DMS 273 treated with DMSO at 0.1 percent for 48 hours (cell line): ENCODE measurements around the gene CAVIN2.
"Not testable (repeated sequence)": the region's sequence is repeated elsewhere in the genome, so short reads cannot be mapped to it uniquely, and the experiment has no call there.

Experiments
- DNase-seq: peaks from one replicate; lab custom pipeline; 2025; lab: John Stamatoyannopoulos, UW

The CAVIN2 gene

DNA sequence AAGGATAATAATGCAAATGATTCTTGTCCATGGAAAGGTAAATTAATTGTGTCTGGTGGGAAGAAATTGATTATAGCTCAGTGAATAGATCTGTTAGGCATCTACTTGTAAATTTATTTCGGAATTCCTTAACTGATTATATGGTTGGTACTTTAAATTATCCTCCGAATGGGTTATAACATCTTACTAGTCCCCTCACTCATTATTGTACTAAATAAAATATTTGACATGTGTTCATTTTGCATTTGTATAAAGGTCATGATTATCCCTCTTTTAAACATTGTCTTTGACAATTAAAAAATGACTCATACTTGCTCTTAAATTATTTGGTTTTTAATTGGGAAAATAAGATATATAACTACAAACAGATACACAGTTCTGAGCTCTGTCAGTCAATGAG is 47.4 kb downstream of the CAVIN2 start:
- DNase-seq, result no peak

DNA sequence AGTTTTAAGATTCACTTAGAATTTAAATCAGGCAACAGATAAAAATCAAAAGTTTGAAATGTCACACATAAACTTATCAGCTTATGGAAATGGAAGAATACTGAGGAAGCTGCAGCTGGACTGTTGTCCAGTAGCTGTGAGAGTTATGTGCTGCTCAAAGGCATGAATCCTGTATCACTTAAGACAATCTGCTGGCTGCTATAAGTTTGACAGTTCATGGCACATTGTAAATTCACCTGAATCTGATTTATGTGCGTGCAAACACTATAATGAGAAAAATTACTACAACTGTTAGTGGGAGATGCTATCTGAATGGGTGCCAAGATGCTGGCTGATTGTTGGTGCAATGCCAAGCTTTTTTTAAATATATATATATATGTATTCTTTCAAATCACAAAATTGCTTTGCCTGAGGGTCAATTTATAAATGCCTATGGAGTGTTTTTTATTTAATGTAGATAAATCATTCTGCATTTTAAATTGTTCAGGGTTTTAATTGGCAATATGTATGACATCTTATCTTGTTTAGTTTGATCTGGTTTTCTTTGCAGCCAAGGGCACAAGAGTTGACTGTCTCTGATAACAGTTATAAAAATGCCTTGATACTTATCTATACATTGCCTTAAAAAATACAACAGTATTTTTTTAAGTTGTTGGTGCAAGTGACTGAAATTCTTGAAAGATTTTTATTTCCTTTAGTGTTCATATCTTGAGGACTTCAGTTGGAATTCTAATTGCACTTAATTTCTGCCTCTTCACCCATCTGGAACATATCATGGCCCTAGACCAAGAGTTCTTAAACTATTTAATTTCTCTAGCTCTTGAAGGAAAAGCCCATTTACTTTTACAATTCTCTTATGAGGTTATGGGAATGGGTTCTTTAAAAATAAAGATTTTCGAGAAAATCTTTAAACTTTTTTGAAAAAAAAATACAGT is 48.7 kb downstream of the CAVIN2 start:
- DNase-seq, result no peak

DNA sequence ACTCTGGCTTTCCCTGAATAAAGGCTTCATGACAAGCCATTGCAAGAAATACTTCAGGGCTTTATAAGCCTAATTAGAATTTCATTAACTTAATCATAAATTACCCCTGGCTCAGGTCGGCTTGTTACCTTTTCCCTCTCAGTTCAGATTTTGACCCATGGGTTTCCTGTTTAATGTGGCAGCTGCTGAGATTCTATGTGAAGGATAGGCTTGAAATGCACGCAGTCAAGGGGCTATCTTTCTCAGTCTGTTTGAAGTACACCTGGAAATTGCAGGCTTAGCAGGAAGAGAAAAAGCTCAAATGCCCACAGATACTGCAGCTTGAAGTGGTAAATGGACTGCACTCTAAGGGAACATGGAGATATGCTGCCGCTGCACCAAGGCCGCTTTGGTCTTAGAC is 49.4 kb downstream of the CAVIN2 start:
- DNase-seq, result no peak

DNA sequence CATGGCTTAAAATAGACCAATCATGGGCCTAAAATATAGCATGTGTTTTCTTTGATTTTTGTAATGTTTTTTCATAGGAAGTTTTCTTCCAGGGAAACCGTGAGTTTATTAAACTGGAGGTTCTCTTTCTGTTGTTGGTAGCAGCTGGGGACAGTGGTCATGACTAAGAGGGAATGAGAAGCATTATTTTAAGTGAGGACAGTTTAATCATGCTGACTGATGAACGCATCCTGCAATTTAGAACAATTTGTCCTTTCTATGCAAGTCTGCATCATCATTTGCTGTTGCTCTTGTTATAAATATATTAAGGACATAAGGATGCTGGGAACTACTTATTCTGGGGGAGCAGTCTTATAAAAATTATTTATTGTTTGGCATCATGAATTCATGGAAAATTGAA is 51.2 kb downstream of the CAVIN2 start:
- no peak for DNase-seq

DNA sequence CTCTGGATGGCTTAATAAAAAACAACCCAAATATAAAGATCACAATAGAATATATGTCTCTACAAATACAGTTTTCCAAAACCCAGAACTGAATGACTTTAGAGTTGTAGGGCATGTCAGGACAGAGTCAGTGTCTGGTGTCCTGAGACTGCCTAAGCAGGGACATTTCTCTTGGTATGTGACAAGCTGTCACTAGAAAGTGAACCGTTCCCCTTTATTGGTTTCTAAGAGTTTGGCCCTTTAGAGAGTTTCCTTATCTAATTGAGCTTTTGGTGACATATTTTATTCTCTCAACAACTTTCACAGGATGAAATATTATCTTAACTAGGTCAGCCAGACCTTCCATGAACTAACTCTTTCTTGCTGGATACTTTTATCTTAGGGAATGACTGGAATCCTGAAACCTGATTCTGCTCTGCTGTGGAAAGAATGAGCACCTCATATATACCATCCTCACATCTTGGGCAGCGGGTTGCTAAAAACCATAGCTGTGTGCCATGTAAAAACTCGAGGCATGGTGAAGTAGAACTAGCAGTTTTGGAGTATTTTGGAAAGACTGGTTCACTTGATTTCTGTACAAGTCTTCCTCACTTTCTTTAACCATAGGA is 54.8 kb downstream of the CAVIN2 start:
- DNase-seq, result no peak

DNA sequence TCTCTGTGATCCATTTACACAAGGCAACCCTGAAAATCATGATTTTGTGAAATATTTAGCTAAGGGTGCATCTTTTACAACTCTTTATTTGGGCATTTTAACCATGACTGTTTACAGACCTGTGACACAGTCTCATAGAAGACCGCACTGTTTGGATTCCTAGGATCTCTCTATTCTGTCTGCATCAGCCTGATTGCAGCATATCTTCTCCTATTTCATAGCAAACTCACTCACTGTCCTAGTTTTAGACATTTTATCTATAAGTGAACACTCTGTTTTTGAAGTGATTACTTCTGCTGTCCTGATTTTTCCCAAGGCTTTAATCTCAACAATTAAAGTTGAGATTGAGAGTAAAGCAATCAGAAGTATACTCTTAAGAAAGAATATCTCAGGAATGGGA is 56.2 kb downstream of the CAVIN2 start:
- DNase-seq, result no peak

DNA sequence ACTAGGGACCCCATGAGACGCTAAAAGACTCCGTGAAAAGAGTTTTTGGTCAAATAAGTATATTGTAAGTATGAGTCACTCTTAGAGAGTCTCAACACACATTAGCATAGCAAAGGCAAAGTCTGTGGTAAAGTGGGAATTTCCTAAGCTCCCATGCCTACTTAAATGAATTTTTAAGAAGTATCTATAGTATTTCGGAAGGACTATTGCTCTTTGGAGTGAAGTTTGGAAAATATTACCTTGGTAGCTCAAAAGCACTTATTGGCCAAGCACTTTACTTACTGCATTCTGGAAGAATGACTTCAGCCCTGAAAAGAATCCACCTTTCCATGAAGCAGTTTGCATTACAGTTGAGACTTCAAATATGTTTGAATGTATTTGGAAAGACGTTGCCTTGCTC is 57.1 kb downstream of the CAVIN2 start:
- no peak for DNase-seq

DNA sequence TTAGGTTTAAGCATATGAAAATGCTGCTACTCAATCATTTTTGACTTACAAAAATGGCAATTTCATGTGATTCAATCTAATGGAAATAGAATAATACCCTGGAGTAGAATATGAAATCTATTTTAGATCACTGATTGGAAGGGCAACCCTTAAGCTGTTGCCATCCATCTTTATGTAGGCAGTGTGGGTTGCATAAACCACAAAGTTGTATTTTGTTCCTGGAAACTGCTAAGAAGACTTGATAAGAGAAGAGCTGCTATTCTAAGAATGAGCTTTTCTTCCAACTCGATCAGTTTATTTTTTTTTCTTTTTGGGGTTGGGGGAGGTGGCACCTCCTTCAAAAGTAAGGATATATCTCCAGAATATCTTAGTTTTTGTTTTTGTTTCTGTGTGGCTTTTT is 60.2 kb downstream of the CAVIN2 start:
- no peak for DNase-seq

DNA sequence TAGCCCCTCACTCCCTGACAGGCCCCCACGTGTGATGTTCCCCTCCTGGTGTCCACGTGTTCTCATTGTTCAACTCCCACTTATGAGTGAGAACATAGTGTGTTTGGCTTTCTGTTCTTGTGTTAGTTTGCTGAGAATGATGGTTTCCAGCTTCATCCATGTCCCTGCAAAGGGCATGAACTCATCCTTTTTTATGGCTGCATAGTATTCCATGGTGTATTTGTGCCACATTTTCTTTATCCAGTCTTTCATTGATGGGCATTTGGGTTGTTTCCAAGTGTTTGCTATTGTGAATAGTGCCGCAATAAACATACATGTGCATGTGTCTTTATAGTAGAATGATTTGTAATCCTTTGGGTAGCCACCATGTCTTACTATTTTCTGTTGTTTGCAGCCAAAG is 61.2 kb downstream of the CAVIN2 start:
- not testable (repeated sequence) for DNase-seq
